Measurements from ENCODE around the gene CFAP299.
"Not testable (repeated sequence)": the region's sequence is repeated elsewhere in the genome, so short reads cannot be mapped to it uniquely, and the experiment has no call there.

The CFAP299 gene

DNA sequence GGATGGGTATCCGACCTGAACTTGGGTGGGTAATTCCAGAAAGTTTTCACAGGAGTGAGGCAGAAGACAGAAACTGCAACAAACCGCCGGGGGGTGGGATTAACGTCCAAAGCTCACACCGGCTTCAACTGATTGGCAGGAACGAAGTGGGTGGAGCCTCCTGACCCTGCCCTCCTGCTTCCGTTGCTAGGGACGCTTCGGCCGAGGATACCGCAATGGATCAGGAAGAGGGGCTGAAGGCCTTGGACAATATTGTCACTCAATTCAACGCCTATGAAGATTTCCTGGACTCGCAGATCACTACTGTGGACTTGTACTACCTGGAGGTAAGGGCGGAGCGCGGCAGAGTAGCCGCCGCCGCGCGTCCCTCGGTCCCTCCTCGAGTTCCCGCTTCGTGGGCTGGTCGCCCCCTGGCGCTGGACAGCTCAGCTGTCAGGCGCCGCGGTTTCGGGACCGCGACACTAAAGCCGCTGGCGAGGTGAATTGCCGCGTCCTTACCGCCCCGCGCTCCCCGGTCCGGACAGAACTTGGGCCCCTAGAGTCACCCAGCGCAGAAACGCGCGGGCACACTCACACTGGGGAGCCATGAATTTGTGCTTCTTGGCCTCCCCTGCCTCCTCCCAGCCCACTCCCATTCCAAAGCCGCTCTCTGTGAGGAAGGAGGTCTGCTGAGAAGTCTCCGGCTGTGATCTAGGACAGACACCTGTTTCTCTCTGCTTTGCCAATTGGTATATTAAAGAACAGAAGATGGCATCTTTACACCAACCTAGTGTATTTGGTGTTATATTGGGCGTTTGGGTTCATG is at the start of gene CFAP299:
TSS of gene CFAP299 (plus strand) at position 177 of the 805 bp plus-strand sequence.
- Mint-ChIP-seq H3K4me3 (peak within 1 kb of the TSS; percentile 88), H3K4me1 (peaks cover 12% of the 10 kb centered on the region), H3K27ac (no peak within 1 kb of the TSS), H3K9me3 (no peaks in the 10 kb centered on the region), H3K36me3 (no peaks in the 10 kb centered on the region), H3K27me3 (peaks cover 10% of the 10 kb centered on the region)

DNA sequence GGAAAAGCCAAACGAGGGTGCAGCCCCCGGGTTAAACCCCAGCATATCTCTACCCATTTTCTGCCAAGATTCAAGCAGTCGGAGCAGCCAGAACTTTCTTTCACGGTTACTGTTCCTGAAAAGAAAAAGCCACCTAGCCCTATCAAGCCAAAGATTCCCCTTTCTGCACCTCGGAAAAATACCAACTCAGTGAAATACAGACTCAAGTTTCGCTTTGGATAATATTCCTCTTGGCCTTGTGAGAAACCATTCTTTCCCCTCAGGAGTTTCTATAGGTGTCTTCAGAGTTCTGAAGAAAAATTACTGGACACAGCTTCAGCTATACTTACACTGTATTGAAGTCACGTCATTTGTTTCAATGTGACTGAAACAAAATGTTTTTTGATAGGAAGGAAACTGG is 49.1 kb upstream of the CFAP299 start:
- H3K27me3 Mint-ChIP-seq, result peaks cover 6% of the 10 kb centered on the region
- H3K36me3 Mint-ChIP-seq, result no peaks in the 10 kb centered on the region
- no peak overlapping the region for H3K27ac Mint-ChIP-seq
- H3K4me3 Mint-ChIP-seq, result no peak overlapping the region
- H3K9me3 Mint-ChIP-seq, result no peaks in the 10 kb centered on the region
- no peaks in the 10 kb centered on the region for H3K4me1 Mint-ChIP-seq

DNA sequence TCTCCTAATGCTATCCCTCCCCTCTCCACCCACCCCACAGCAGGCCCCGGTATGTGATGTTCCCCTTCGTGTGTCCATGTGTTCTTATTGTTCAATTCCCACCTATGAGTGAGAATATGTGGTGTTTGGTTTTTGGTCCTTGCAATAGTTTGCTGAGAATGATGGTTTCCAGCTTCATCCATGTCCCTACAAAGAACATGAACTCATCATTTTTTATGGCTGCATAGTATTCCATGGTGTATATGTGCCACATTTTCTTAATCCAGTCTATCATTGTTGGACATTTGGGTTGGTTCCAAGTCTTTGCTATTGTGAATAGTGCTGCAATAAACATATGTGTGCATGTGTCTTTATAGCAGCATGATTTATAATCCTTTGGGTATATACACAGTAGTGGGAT is 44.9 kb upstream of the CFAP299 start:
- H3K27me3 Mint-ChIP-seq, H3K9me3 Mint-ChIP-seq, H3K4me1 Mint-ChIP-seq: not testable (repeated sequence)

DNA sequence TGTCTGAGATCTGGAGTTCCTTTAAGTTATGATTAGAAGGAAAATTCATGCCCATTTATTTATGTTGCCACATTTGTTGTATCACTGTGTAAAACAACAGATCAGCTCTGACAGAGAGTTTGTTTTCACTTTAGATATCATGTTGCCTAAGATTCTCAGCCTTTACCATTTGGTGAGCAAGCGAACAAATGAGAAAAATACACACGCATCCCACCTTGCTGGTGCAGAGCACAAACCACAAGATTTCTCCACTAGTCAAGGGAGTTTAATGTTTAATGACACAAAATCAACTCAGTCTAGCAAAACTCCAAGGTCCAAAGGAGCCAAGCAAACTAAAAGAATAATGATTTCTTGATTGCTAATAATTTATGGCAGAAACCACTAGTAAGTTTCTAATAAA is 41.3 kb upstream of the CFAP299 start:
- Mint-ChIP-seq H3K4me1 (no peaks in the 10 kb centered on the region), H3K9me3 (no peaks in the 10 kb centered on the region), H3K27me3 (peaks cover 2% of the 10 kb centered on the region), H3K27ac (no peak overlapping the region), H3K4me3 (no peak overlapping the region), H3K36me3 (no peaks in the 10 kb centered on the region)

More for the DNA sequence above, 44.9 kb upstream of the CFAP299 start:
- H3K27ac Mint-ChIP-seq, H3K36me3 Mint-ChIP-seq, H3K4me3 Mint-ChIP-seq: not testable (repeated sequence)

DNA sequence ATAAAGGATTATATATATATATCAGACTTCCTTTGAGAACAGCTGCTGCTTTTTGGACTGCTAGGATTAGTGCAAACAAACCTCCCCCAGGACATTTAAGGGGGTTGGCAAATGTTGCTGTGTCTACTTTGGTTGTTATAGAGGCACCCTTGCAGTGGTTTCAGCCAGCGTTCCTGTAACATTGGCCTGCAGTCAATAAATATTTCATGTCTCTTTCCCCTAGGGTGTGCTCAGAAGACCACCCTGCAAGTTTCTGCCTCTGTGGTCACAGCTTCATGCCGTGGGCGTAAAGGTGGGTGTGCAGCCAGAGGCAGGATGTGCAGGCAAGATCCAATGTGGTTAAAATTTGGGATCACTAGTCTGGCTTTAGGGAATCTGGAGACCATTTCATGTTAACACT is 40.2 kb upstream of the CFAP299 start:
- no peak overlapping the region for H3K27ac Mint-ChIP-seq
- H3K4me1 Mint-ChIP-seq, result no peaks in the 10 kb centered on the region
- no peaks in the 10 kb centered on the region for H3K9me3 Mint-ChIP-seq
- peaks cover 2% of the 10 kb centered on the region for H3K27me3 Mint-ChIP-seq
- H3K36me3 Mint-ChIP-seq, result no peaks in the 10 kb centered on the region
- no peak overlapping the region for H3K4me3 Mint-ChIP-seq

DNA sequence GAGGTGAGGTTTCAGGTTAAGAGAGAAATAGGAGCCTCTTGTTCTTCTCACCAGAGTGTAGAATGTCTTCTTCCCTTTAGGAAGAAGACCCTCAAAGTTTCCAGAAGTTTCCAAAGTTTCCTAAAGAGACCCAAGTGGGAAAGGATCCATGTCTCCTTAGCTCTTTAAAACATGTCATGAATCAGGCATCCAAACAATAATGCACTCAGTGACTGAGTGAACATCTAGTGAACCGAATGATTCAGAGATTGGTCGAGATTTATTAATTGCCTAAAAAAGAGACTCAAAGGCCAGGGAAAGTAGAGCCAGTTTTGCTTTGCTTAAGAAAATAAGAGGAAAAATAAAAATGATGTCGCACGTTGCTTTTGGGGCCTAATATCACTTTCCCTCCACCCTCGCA is 39.7 kb upstream of the CFAP299 start:
- Mint-ChIP-seq H3K4me3 (no peak overlapping the region), H3K36me3 (no peaks in the 10 kb centered on the region), H3K27me3 (peaks cover 2% of the 10 kb centered on the region), H3K9me3 (no peaks in the 10 kb centered on the region), H3K27ac (no peak overlapping the region), H3K4me1 (no peaks in the 10 kb centered on the region)

DNA sequence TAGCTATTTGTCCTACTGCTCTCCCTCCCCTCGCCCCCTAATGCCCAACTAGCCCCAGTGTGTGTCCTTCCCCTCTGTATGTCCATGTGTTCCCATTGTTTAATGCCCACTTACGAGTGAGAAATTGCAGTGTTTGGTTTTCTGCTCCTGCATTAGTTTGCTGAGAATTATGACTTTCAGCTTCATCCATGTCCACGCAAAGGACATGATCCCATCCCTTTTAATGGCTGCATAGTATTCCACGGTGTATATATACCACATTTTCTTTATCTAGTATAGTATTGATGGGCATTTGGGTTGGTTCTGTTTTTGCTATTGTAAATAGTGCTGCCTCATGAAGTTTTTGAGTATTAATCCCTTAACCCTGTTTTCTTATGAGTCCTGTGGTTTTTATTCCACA is 33.6 kb upstream of the CFAP299 start:
- H3K4me3 Mint-ChIP-seq, result no peak overlapping the region
- no peaks in the 10 kb centered on the region for H3K9me3 Mint-ChIP-seq
- H3K27ac Mint-ChIP-seq, result no peak overlapping the region
- H3K4me1 Mint-ChIP-seq, result no peaks in the 10 kb centered on the region
- H3K27me3 Mint-ChIP-seq, result peaks cover 8% of the 10 kb centered on the region
- H3K36me3 Mint-ChIP-seq, result no peaks in the 10 kb centered on the region

DNA sequence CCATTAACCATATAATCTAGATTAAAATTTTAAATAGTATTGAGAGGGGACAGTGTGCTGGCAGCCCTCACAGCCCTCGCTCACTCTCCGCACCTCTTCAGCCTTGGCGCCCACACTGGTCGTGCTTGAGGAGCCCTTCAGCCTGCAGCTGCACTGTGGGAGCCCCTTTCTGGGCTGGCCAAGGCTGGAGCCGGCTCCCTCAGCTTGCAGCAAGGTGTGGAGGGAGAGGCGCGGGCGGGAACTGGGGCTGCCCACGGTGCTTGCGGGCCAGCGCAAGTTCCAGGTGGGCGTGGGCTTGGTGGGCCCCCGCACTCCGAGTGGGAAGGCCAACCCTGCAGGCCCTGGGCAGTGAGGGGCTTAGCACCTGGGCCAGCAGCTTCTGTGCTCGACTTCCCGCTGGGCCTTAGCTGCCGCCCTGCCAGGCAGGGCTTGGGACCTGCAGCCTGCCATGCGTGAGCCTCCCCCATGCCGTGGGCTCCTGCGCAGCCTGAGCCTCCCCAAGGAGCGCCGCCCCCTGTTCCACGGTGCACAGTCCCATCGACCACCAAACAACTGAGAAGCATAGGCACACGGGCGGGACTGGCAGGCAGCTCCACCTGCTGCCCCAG is 32.8 kb upstream of the CFAP299 start:
- H3K36me3 Mint-ChIP-seq, result no peaks in the 10 kb centered on the region
- no peak overlapping the region for H3K27ac Mint-ChIP-seq
- peaks cover 9% of the 10 kb centered on the region for H3K27me3 Mint-ChIP-seq
- H3K4me3 Mint-ChIP-seq, result no peak overlapping the region
- H3K4me1 Mint-ChIP-seq, result no peaks in the 10 kb centered on the region
- H3K9me3 Mint-ChIP-seq, result no peaks in the 10 kb centered on the region

DNA sequence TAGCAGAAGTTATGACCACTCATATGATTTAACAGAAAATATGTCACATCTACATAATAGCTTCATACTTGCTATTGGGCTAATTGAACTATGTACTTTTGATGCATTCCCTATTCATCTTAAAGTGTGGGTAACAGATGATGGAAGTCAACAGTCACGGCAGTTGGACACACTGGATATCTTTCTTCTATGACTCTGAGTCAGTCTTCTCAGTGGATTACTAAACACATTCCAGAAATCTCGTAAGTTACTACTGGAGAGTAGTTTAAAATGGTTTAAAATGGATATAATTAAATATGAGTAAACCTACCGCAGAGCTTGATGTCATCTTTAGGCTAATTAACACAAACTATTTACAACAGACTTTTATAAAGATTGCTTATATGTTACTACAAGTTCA is 30.1 kb upstream of the CFAP299 start:
- no peak overlapping the region for H3K27ac Mint-ChIP-seq
- no peak overlapping the region for H3K4me3 Mint-ChIP-seq
- no peaks in the 10 kb centered on the region for H3K36me3 Mint-ChIP-seq
- H3K27me3 Mint-ChIP-seq, result peaks cover 20% of the 10 kb centered on the region
- no peaks in the 10 kb centered on the region for H3K9me3 Mint-ChIP-seq
- no peaks in the 10 kb centered on the region for H3K4me1 Mint-ChIP-seq

DNA sequence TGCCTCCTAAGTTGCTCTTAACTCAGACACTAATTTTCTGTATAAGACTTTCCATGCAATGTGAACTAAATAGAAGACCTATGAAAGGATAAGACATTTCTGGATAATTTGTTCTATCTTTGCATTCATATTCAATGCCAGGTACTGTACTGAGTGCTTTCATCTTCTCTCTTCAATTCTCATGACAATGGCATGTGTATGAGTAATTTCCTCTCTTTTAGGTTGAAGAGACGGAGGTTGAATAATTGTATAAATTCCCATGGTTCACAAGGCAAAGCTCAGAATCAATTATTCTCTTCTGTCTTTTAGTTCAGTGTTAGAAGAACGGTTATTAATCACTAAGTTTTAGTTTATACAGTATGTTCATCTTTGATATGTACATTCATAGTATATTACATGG is 29.3 kb upstream of the CFAP299 start:
- no peaks in the 10 kb centered on the region for H3K36me3 Mint-ChIP-seq
- peaks cover 20% of the 10 kb centered on the region for H3K27me3 Mint-ChIP-seq
- no peaks in the 10 kb centered on the region for H3K4me1 Mint-ChIP-seq
- H3K9me3 Mint-ChIP-seq, result no peaks in the 10 kb centered on the region
- no peak overlapping the region for H3K27ac Mint-ChIP-seq
- no peak overlapping the region for H3K4me3 Mint-ChIP-seq

DNA sequence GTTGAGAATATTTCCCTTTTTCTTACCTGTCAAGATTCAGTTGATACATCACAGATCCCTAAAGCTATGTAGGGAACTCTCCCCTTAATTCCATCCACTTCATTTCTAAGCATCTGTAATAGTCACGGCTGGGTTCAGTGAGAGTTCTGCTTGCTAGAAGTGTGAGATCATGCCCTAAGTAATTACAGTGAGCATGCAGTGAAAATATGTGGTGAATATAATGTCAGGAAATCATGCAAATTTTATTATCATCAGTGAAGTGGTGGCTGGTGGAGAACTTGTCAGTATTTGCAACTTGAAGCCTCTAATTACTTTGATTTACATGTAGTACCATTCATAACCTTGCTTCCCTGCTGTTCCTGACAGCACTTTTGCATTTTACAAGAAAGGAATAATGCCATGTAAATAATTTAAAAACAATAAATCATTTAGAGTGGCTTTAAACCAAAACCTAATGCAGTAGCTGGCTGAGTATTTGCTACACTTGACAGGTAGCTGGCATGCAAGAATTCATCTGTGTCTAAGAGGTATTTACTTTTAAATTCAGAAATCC is 28.3 kb upstream of the CFAP299 start:
- H3K36me3 Mint-ChIP-seq, result no peaks in the 10 kb centered on the region
- H3K4me1 Mint-ChIP-seq, result no peaks in the 10 kb centered on the region
- H3K27me3 Mint-ChIP-seq, result peaks cover 20% of the 10 kb centered on the region
- no peaks in the 10 kb centered on the region for H3K9me3 Mint-ChIP-seq
- H3K4me3 Mint-ChIP-seq, result no peak overlapping the region
- H3K27ac Mint-ChIP-seq, result no peak overlapping the region

DNA sequence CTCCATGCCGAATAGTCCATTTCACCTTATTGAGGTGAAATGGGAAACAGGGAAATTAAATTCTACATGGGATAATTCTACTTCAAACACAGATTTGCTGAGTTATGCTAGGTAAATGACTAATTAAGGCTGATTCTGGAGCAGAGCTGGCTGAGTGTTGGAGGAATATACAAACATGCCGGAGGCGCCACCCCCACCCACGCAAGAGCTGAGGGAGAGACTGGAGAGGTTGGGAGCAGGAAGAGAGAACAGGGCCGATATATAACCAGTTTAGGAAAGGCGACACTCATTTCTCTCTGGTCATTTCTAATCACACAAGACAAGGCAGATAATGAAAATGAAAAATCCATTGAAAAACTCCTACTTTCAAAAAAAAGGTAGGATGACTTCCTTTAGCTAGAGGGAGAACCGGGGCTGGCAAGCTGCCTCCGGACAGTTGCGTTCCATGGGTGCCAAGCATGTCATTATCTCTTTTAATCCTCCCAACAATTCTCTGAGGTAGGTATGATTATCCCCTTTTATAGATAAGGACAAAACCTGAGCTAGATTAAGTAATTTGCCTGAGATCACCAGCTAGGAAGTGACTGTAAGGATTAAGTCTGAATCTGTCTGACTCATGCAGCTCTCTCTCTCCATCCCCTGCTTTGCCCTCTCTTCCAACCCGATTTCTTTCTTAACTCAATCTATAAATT is 27.6 kb upstream of the CFAP299 start:
- Mint-ChIP-seq H3K9me3 (no peaks in the 10 kb centered on the region), H3K36me3 (no peaks in the 10 kb centered on the region), H3K4me1 (no peaks in the 10 kb centered on the region), H3K27ac (no peak overlapping the region), H3K27me3 (peaks cover 20% of the 10 kb centered on the region), H3K4me3 (no peak overlapping the region)

DNA sequence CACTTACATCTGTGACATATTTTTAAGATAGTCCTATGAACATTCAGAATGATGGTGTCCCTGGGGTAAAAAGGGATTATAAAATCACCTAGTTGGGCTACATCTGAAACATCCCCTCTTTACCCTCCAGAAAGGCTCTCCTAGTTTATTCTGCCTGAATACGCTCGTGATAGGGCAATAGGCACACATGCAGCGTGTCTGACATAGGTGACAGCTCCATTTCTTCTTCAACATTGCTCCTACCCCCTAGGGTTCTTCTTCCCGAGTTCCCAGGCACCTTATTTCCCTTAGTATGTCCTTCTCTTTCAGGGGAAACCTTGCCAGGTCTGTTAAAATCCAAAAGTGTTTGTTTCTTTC is 27.1 kb upstream of the CFAP299 start:
- no peak overlapping the region for H3K27ac Mint-ChIP-seq
- no peaks in the 10 kb centered on the region for H3K4me1 Mint-ChIP-seq

DNA sequence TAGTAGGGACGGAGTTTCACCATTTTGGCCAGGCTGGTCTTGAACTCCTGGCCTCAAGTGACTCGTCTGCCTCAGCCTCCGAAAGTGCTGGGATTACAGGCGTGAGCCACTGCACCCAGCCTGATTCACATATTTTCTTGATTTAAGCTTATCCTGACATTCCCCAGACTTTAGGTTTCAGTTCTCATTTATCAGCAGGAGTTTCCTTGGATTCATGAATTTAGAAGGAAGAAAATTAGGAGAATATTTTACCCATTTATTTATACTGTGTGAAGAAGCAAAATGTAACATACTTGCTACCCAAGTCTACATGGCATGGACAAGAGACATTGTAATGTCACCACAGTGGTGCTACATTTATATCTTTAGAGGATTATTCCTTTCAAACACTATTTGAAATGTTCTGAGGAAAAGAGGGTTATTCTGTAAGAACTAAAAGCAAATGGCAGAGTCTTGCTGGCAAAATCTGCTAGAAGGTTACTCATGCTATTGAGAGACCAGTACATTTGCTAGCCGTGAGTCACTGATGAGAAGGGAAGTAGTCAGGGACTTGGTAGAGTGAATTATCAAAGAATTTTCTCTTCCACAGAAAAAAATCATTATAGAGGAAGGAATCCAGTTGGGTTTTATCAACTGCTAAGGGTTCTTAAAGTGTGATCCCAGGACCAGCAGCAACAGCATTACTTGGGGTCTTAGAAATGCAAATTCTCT is 26.1 kb upstream of the CFAP299 start:
- Mint-ChIP-seq H3K4me3 (no peak overlapping the region), H3K9me3 (no peaks in the 10 kb centered on the region), H3K4me1 (no peaks in the 10 kb centered on the region), H3K36me3 (no peaks in the 10 kb centered on the region), H3K27me3 (peaks cover 20% of the 10 kb centered on the region), H3K27ac (no peak overlapping the region)

More for the DNA sequence above, 27.1 kb upstream of the CFAP299 start:
- Mint-ChIP-seq H3K36me3 (no peaks in the 10 kb centered on the region), H3K27me3 (peaks cover 20% of the 10 kb centered on the region), H3K9me3 (no peaks in the 10 kb centered on the region), H3K4me3 (no peak overlapping the region)

DNA sequence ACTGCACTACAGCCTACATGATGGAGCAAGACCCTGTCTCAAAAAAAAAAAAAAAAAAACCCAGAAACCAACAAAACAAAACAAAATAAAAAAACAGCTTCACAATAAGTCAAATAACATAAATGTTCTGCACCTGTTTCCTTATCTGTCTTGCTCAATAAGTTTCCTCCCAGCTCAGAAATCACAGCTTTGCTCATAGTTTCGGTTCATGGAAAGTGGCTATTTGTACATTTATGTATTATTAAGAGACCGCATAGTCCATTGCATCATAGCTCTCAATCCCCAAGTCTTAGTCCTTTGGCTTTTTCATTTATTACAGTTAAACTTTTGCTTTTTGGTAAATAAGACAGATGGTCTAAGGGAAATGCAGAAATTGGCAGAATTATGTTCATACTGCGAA is 24.4 kb upstream of the CFAP299 start:
- Mint-ChIP-seq H3K4me3 (no peak overlapping the region), H3K9me3 (no peaks in the 10 kb centered on the region), H3K4me1 (no peaks in the 10 kb centered on the region), H3K36me3 (no peaks in the 10 kb centered on the region), H3K27me3 (peaks cover 14% of the 10 kb centered on the region), H3K27ac (no peak overlapping the region)
